WTC11 (cell line): ENCODE results near the gene PRDM12. TPM values are rescaled to one million over a fixed set of nuclear protein-coding genes. Genes with fewer than 3 reads are reported as not detected.

ENCODE experiments used
- ATAC-seq: fragments of 200-7000 bp; cut with Tn5 transposase; 2 replicates; pipeline ENCODE4 v1.10.0; 2021; ENCODE audit warnings: mild to moderate bottlenecking, moderate library complexity
- CTCF ChIA-PET: fragments of 300-600 bp; sonication (Branson Sonifier 250); formaldehyde crosslinking; loops from one replicate; lab custom pipeline; 2021; ENCODE audit warnings: antibody characterized with exemption; lab: Charles Lee
- POLR2A ChIA-PET: fragments of 350-600 bp; sonication (Branson Sonifier 250); formaldehyde crosslinking; loops from one replicate; lab custom pipeline; 2021; ENCODE audit warnings: antibody characterized with exemption; lab: Charles Lee
- DNase-seq: peaks from one replicate; pipeline ENCODE4 v3.0.0; 2021; ENCODE audit warnings: low spot score
- H3K27ac Mint-ChIP-seq: 2 replicates; pipeline ENCODE4 v1.8.0; 2021; ENCODE audit warnings: mixed read lengths
- H3K27me3 Mint-ChIP-seq: 2 replicates; pipeline ENCODE4 v1.8.0; 2021; ENCODE audit warnings: low read depth, mild to moderate bottlenecking, moderate library complexity, mixed read lengths
- H3K36me3 Mint-ChIP-seq: 2 replicates; pipeline ENCODE4 v1.8.0; 2021; ENCODE audit warnings: mixed read lengths
- H3K4me1 Mint-ChIP-seq: 2 replicates; pipeline ENCODE4 v1.8.0; 2022; ENCODE audit warnings: mixed read lengths
- H3K4me3 Mint-ChIP-seq: 2 replicates; pipeline ENCODE4 v1.8.0; 2021; ENCODE audit warnings: mild to moderate bottlenecking, moderate library complexity, mixed read lengths
- H3K9me3 Mint-ChIP-seq: 2 replicates; pipeline ENCODE4 v1.8.0; 2021; ENCODE audit warnings: mixed read lengths
- ATF1 ChIP-seq: sonication (generic); formaldehyde crosslinking; IDR thresholded peaks from 2 replicates; pipeline ENCODE4 v1.8.1; 2023; ENCODE audit warnings: mild to moderate bottlenecking, moderate library complexity, missing genetic modification reagents
- ATF2 ChIP-seq: sonication (generic); formaldehyde crosslinking; IDR thresholded peaks from 2 replicates; pipeline ENCODE4 v1.8.1; 2022; ENCODE audit warnings: low read depth, missing genetic modification reagents, borderline replicate concordance
- ATF3 ChIP-seq: sonication (generic); formaldehyde crosslinking; conservative IDR thresholded peaks from 2 replicates; pipeline ENCODE4 v1.8.1; 2022; ENCODE audit warnings: mild to moderate bottlenecking, missing genetic modification reagents
- CDX4 ChIP-seq: fragments of 250-450 bp; sonication (Bioruptor Pico); IDR thresholded peaks from 2 replicates; pipeline ENCODE4 v1.9.0; 2021; ENCODE audit warnings: moderate library complexity, mild to moderate bottlenecking, inconsistent platforms, borderline replicate concordance
- CREM ChIP-seq: sonication (generic); formaldehyde crosslinking; IDR thresholded peaks from 2 replicates; pipeline ENCODE4 v1.8.1; 2022; ENCODE audit warnings: mild to moderate bottlenecking, missing genetic modification reagents, moderate library complexity
- FOXK1 ChIP-seq: sonication (generic); formaldehyde crosslinking; IDR thresholded peaks from 2 replicates; pipeline ENCODE4 v1.8.0; 2022; ENCODE audit warnings: mild to moderate bottlenecking, moderate library complexity, missing genetic modification reagents
- GABPB1 ChIP-seq: sonication (generic); formaldehyde crosslinking; IDR thresholded peaks from 2 replicates; pipeline ENCODE4 v1.8.1; 2023; ENCODE audit warnings: mild to moderate bottlenecking, missing genetic modification reagents
- GTF2I ChIP-seq: fragments of 250-450 bp; sonication (Bioruptor Pico); conservative IDR thresholded peaks from 2 replicates; pipeline ENCODE4 v1.4.0; 2021; ENCODE audit warnings: mild to moderate bottlenecking
- IRF1 ChIP-seq: sonication (generic); formaldehyde crosslinking; IDR thresholded peaks from 2 replicates; pipeline ENCODE4 v1.8.0; 2023; ENCODE audit warnings: missing genetic modification reagents
- MAX ChIP-seq: sonication (generic); formaldehyde crosslinking; IDR thresholded peaks from 2 replicates; pipeline ENCODE4 v1.8.0; 2022; ENCODE audit warnings: mild to moderate bottlenecking, missing genetic modification reagents
- MLX ChIP-seq: sonication (generic); formaldehyde crosslinking; IDR thresholded peaks from 2 replicates; pipeline ENCODE4 v1.8.1; 2023; ENCODE audit warnings: mild to moderate bottlenecking, missing genetic modification reagents, moderate library complexity
- MXD4 ChIP-seq: fragments of 250-450 bp; sonication (Bioruptor Pico); IDR thresholded peaks from 2 replicates; pipeline ENCODE4 v1.8.0; 2021; ENCODE audit warnings: mild to moderate bottlenecking, moderate library complexity, borderline replicate concordance
- MYBL2 ChIP-seq: sonication (generic); formaldehyde crosslinking; IDR thresholded peaks from 2 replicates; pipeline ENCODE4 v1.8.1; 2023; ENCODE audit warnings: mild to moderate bottlenecking, moderate library complexity, missing genetic modification reagents
- NFATC4 ChIP-seq: fragments of 250-450 bp; sonication (Bioruptor Pico); IDR thresholded peaks from 2 replicates; pipeline ENCODE4 v1.9.0; 2021; ENCODE audit warnings: mild to moderate bottlenecking
- PRDM15 ChIP-seq: sonication (generic); formaldehyde crosslinking; IDR thresholded peaks from 2 replicates; pipeline ENCODE4 v1.8.0; 2022; ENCODE audit warnings: missing genetic modification reagents
- STAT6 ChIP-seq: sonication (generic); formaldehyde crosslinking; conservative IDR thresholded peaks from 2 replicates; pipeline ENCODE4 v1.8.1; 2023; ENCODE audit warnings: mild to moderate bottlenecking, low read depth, missing genetic modification reagents, moderate library complexity
- ZNF121 ChIP-seq: sonication (generic); formaldehyde crosslinking; IDR thresholded peaks from 2 replicates; pipeline ENCODE4 v1.8.0; 2023; ENCODE audit warnings: missing genetic modification reagents
- ZNF396 ChIP-seq: fragments of 250-450 bp; sonication (Bioruptor Pico); IDR thresholded peaks from 2 replicates; pipeline ENCODE4 v1.8.0; 2021; ENCODE audit warnings: mild to moderate bottlenecking, moderate library complexity, borderline replicate concordance
- total RNA-seq: library from RNA; stranded (reverse); gene quantifications from 3 replicates; pipeline ENCODE4 v1.2.3, GENCODE V29; 2021

The PRDM12 gene
- total RNA-seq, 1 experiment from 2014 or later: 0.09 TPM

- peaks cover 88% of the 10 kb centered on the region for H3K27me3 Mint-ChIP-seq
- no peak for TF ChIP-seq FOXK1 (CRISPR knock-in tag)
- no peak for TF ChIP-seq IRF1 (CRISPR knock-in tag)
- TF ChIP-seq MLX: no peak
- no peak for TF ChIP-seq MXD4 (CRISPR knock-in tag)
- TF ChIP-seq ZNF121: no peak
- TF ChIP-seq ZNF396 (CRISPR knock-in tag): no peak
- TF ChIP-seq NFATC4 (CRISPR knock-in tag): no peak
- TF ChIP-seq MAX (CRISPR knock-in tag): no peak
- TF ChIP-seq ATF2: no peak
- no peak for TF ChIP-seq MYBL2
- peaks cover 3% of the 10 kb centered on the region; the same call in 1 of the 2 replicates for H3K36me3 Mint-ChIP-seq
- DNase-seq (no peak), ATAC-seq (no peak)
- no peaks in the 10 kb centered on the region for H3K9me3 Mint-ChIP-seq
- H3K27ac Mint-ChIP-seq: no peak overlapping the region
- H3K4me1 Mint-ChIP-seq: peaks cover 20% of the 10 kb centered on the region
- ChIA-PET CTCF (interaction anchor here (0.5 to 5.2 kb wide), 5 partner anchors 15 to 181 kb away, joined by 3 to 24 read pairs (median 7); partner anchors contain the start of gene EXOSC2), POLR2A (no interaction called here)
- peak overlapping the region; percentile 52 for H3K4me3 Mint-ChIP-seq
These were observed 2.7 kb downstream of the PRDM12 start for GRCh38 chr9:130667120-130667435.

- no peak for ATAC-seq
- no peaks in the 10 kb centered on the region for H3K9me3 Mint-ChIP-seq
- no peak overlapping the region for H3K4me3 Mint-ChIP-seq
- ChIA-PET POLR2A (interaction anchor here (0.5 kb wide), 1 partner anchor 524 kb away, joined by 3 read pairs; no protein-coding TSS in a partner anchor), CTCF (interaction anchor here (0.5 to 5.2 kb wide), 4 partner anchors 14 to 504 kb away, joined by 3 to 24 read pairs (median 4); no protein-coding TSS in a partner anchor)
- peaks cover 11% of the 10 kb centered on the region for H3K4me1 Mint-ChIP-seq
- peaks cover 3% of the 10 kb centered on the region; the same call in 1 of the 2 replicates for H3K36me3 Mint-ChIP-seq
- no peak for DNase-seq
- TF ChIP-seq ATF3 (CRISPR knock-in tag) (no peak), GABPB1 (no peak), CDX4 (CRISPR knock-in tag) (no peak), PRDM15 (no peak), CREM (CRISPR knock-in tag) (no peak), MYBL2 (no peak), GTF2I (CRISPR knock-in tag) (no peak), ATF1 (no peak), STAT6 (CRISPR knock-in tag) (no peak)
- peaks cover 81% of the 10 kb centered on the region for H3K27me3 Mint-ChIP-seq
- no peak overlapping the region for H3K27ac Mint-ChIP-seq
These were observed 3.8 kb downstream of the PRDM12 start for GRCh38 chr9:130668196-130668595.
